Measurements from ENCODE around the gene ABHD16B.
A peak's percentile ranks its signal among the peaks of the same experiment; 100 is the strongest.

The ABHD16B gene

DNA sequence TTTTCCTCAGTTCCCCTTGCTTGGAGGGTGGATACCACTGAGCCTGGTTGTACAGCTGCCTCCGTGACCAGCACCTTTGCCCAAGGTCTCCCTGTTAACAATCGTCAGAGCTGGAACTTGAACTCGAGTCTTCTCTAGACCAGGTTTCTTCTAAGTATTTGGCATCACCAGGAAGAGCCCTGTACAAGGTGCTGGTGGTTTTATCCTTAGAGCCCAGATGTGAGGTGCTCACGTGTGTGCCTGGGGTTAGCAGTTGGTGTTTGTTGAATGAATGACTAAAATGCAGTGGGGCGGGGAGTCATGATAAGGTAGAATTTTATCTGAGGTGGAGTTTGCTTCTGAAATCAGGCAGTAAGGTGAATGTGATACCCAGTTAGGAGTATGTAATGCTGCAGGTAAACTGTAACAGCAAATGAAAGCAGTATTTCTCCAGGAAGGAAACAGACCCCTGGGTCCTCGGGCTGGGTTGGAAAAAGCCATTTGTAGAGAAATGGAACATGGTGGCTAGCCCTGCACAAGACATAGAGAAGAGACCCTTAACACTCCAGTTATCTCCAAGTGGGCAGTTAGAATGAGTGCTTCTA lies 36.8 kb downstream of the ABHD16B start:
- no peak for TF ChIP-seq GATA1 (IDR thresholded peaks at IDR 0.05; ENCODE audit: low read depth, low read length)
- TF ChIP-seq POLR2A (IDR thresholded peaks at IDR 0.05; ENCODE audit: low read length): no peak
- peak in 1 of 2 experiments; percentile 20 for DNase-seq

DNA sequence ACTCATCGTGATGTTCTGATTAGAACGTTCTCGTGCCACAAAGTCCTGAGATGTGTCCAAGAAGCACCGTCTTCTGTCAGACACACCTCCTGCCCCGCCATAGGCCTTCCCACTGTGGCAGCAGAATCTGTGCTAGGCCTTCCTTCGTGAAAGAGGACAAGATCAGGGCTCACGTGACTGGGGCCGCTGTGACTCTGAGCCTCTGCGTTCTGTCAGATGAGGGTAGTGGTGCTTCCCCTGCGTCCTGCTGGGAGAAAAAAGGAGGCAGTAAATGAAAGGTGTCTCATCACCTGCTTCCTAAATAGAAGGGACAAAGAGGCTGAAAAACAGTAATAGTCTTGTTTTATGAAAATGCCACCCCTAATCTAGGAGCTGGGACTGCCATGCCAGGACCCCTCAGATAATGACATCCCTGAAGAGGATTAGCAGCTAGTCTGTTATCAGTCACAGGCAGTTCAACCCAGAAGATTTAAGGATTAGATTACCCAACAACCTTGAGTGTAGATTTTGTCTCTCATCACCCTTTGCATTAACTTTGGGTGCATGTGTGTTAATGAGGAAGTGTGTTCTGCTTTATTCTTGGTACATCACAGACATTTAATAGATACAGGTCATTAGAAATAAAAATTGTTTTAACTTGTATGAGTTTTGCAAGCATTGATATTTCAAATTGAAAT lies 37.7 kb downstream of the ABHD16B start:
- peak; percentile 48 to 74 for DNase-seq
- TF ChIP-seq POLR2A (IDR thresholded peaks at IDR 0.05; ENCODE audit: low read length) (no peak), GATA1 (IDR thresholded peaks at IDR 0.05; ENCODE audit: low read depth, low read length) (peak; percentile 14)

DNA sequence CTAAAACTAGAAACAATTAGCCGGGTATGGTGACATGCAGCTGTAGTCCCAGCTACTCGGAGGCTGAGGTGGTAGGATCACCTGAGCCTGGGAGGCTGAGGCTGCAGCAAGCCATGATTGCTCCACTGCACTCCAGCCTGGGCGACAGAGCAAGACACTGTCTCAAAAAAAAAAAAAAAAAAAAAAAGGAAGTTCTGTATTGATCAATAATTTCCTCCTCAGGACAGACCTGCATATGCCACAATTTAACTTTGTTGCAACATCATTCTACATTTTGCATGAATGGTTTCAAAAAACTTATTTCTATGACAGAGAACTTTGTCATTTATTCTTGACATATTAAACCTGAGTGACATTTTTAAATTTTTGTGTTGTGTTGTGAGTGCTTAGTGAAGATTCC lies 39.1 kb downstream of the ABHD16B start:
- TF ChIP-seq GATA1 (IDR thresholded peaks at IDR 0.05; ENCODE audit: low read depth, low read length) (no peak), POLR2A (IDR thresholded peaks at IDR 0.05; ENCODE audit: low read length) (no peak)
- no peak for DNase-seq

DNA sequence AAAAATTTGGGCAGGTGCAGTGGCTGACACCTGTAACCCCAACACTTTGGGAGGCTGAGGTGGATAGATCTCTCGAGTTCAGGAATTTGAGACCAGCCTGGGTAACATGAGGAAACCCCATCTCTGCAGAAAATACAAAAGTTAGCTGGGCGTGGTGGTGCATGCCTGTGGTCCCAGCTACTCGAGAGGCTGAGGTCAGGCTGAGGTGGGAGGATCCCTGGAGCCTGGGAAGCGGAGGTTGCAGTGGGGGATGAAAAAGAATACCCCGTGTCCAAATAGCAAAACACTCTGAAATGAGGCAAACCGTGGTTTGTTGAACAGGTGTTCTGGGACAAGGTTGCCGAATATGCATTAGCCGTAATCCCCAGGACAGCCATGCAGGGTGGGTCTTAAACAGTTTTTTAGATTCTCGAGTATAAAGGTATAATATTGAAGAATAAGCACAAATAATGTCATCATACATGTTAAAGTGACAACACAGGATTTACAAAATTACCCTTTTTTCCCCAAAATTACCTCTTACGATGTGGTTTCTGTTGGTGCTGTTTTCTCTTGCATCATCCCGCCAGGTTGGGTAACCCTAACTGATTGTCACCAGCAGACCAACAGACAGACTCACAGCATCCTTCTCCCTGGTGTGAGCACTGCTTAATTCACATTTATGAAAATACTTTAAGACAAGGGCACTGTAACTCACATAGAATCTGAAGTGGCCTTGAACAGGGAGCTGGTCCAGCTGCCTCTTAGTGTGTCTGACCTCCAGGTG lies 42.7 kb downstream of the ABHD16B start:
- TF ChIP-seq GATA1 (IDR thresholded peaks at IDR 0.05; ENCODE audit: low read depth, low read length) (no peak), POLR2A (IDR thresholded peaks at IDR 0.05; ENCODE audit: low read length) (no peak)
- DNase-seq: no peak

DNA sequence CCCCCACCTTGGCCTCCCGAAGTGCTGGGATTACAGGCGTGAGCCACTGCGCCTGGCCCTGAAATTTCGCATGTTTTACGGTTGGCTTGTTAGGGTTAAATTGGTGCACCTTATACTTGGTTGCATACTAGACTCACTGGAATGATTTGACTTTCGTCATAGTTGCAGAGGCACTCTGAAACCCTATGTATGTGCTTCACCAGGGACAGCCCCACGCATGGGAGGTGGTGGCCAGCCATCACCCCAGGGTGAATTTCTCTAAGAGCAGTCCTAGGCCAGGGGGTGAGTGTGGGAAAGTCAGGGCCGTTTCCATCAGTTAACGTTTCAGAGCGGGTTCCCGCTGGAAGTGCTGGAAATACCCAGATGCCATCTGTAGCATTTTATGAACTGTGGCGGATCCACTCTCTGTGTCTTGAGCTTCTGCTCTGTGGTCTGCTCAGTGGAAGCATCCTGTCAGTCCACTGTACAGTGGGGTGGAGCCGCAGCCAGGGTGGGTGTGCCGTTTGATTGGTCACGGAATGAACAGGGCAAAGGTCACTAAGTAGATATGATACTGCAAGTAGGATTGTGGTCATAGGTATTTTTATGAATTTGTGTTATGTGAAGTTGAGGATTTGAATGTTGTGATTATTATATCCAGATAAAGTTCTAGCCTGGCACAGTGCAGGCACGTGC lies 46.8 kb downstream of the ABHD16B start:
- peak; percentile 25 to 26 for DNase-seq
- TF ChIP-seq POLR2A (IDR thresholded peaks at IDR 0.05; ENCODE audit: low read length): no peak
- no peak for TF ChIP-seq GATA1 (IDR thresholded peaks at IDR 0.05; ENCODE audit: low read depth, low read length)

DNA sequence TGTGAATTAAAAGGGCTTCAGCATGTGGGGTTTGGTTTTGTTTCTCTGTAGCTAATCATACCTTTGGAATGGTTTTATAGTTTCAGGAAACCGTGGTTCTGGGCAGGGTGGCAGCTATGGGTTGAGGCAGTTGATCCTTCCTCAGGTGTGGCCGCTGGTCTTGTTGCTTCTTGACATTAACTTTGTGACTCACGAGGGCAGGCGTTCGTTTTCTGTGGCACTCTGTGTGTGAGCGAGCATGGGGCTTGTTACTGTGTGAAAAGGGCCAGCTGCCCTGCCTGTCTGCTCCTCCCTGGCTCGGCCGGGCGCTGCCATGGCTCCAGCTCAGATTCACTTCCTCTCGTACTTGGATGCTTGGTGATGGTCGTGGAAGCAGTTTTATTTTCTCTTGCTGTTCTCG lies 49.9 kb downstream of the ABHD16B start:
- no peak for DNase-seq
- TF ChIP-seq GATA1 (IDR thresholded peaks at IDR 0.05; ENCODE audit: low read depth, low read length) (no peak), POLR2A (IDR thresholded peaks at IDR 0.05; ENCODE audit: low read length) (no peak)
